MCF 10A (cell line): Measurements from ENCODE around the gene CYP11A1. TPM values are rescaled to one million over a fixed set of nuclear protein-coding genes. Genes with fewer than 3 reads are reported as not detected.

Source experiments
- BruUV-seq: library from RNA; stranded (reverse); fragments of 400-500 nt; replicated peaks from 2 replicates; lab custom pipeline; 2021; lab: Mats Ljungman, UMichigan
- CTCF ChIA-PET: fragments of 300-600 bp; sonication (Branson Sonifier 250); formaldehyde crosslinking; extraction: SDS; loops from one replicate; lab custom pipeline; 2021; ENCODE audit warnings: antibody characterized with exemption, inconsistent platforms; lab: Yijun Ruan, JAX
- POLR2A ChIA-PET: fragments of 300-600, 350-650 bp; sonication (Branson Sonifier 250); formaldehyde crosslinking; extraction: SDS; loops from one replicate; lab custom pipeline; 2020; ENCODE audit warnings: antibody characterized with exemption, inconsistent platforms; lab: Yijun Ruan, JAX
- DNase-seq: peaks from one replicate; pipeline ENCODE4 v3.0.0-alpha.2; 2018; ENCODE audit not compliant: unreplicated experiment
- H3K27ac Mint-ChIP-seq: one replicate; pipeline ENCODE4 v1.8.0; 2022; ENCODE audit warnings: mild to moderate bottlenecking, low read depth, mixed read lengths; ENCODE audit not compliant: unreplicated experiment
- H3K27me3 Mint-ChIP-seq: one replicate; pipeline ENCODE4 v1.8.0; 2022; ENCODE audit warnings: mixed read lengths; ENCODE audit not compliant: insufficient read depth, unreplicated experiment
- H3K36me3 Mint-ChIP-seq: one replicate; pipeline ENCODE4 v1.8.0; 2022; ENCODE audit warnings: mild to moderate bottlenecking, moderate library complexity, mixed read lengths; ENCODE audit not compliant: insufficient read depth, unreplicated experiment
- H3K4me1 Mint-ChIP-seq: one replicate; pipeline ENCODE4 v1.8.0; 2022; ENCODE audit warnings: mixed read lengths; ENCODE audit not compliant: insufficient read depth, unreplicated experiment
- H3K4me3 Mint-ChIP-seq: one replicate; pipeline ENCODE4 v1.8.0; 2022; ENCODE audit warnings: mild to moderate bottlenecking, moderate library complexity, mixed read lengths; ENCODE audit not compliant: unreplicated experiment
- H3K9me3 Mint-ChIP-seq: one replicate; pipeline ENCODE4 v1.8.0; 2022; ENCODE audit warnings: mixed read lengths; ENCODE audit not compliant: unreplicated experiment
- intact Hi-C: fragments of 100-400 bp; cut with micrococcal nuclease; formaldehyde crosslinking; loops from 2 replicates; pipeline ENCODE4 v1.14.1; 2022
- total RNA-seq: library from RNA; stranded (reverse); gene quantifications from 2 replicates; pipeline ENCODE4 v1.2.3, GENCODE V29; 2022
- TF ChIP-seq, protein P1 (sequence below): fragments of 200-600 bp; IDR thresholded peaks from one replicate; pipeline ENCODE4 v1.8.0; 2022; ENCODE audit warnings: antibody characterized with exemption, mild to moderate bottlenecking; ENCODE audit not compliant: unreplicated experiment

Gene CYP11A1
- total RNA-seq, 1 experiment from 2014 or later = not detected

GRCh38 chr15:74307827-74308811 is 59.3 kb downstream of the CYP11A1 start:
- H3K27me3 Mint-ChIP-seq = peaks cover 59% of the 10 kb centered on the region
- ChIA-PET POLR2A (interaction anchor here (1.1 kb wide), 1 partner anchor 340 kb away, joined by 4 read pairs; no protein-coding TSS in a partner anchor), CTCF (interaction anchor here (0.6 to 7.9 kb wide), 38 partner anchors 10 to 967 kb away, joined by 3 to 107 read pairs (median 4); partner anchors contain the start of gene ISLR2)
- H3K4me3 Mint-ChIP-seq = no peak overlapping the region
- no peaks in the 10 kb centered on the region for H3K9me3 Mint-ChIP-seq
- intact Hi-C loops = loop anchor here (1.0 to 2.0 kb wide), 2 partner anchors 181 to 335 kb away; no protein-coding TSS in a partner anchor
- H3K27ac Mint-ChIP-seq = no peak overlapping the region
- peaks cover 5% of the 10 kb centered on the region for H3K4me1 Mint-ChIP-seq
- TF ChIP-seq, protein P1, sequence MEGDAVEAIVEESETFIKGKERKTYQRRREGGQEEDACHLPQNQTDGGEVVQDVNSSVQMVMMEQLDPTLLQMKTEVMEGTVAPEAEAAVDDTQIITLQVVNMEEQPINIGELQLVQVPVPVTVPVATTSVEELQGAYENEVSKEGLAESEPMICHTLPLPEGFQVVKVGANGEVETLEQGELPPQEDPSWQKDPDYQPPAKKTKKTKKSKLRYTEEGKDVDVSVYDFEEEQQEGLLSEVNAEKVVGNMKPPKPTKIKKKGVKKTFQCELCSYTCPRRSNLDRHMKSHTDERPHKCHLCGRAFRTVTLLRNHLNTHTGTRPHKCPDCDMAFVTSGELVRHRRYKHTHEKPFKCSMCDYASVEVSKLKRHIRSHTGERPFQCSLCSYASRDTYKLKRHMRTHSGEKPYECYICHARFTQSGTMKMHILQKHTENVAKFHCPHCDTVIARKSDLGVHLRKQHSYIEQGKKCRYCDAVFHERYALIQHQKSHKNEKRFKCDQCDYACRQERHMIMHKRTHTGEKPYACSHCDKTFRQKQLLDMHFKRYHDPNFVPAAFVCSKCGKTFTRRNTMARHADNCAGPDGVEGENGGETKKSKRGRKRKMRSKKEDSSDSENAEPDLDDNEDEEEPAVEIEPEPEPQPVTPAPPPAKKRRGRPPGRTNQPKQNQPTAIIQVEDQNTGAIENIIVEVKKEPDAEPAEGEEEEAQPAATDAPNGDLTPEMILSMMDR = peak; percentile 73
- peak; percentile 77 for DNase-seq
- BruUV-seq = no TSS peak
- H3K36me3 Mint-ChIP-seq = no peaks in the 10 kb centered on the region

GRCh38 chr15:74306781-74307217 is 60.6 kb downstream of the CYP11A1 start:
- POLR2A ChIA-PET = no interaction called here
- H3K27ac Mint-ChIP-seq = no peak overlapping the region
- H3K27me3 Mint-ChIP-seq = peaks cover 72% of the 10 kb centered on the region
- H3K4me3 Mint-ChIP-seq = no peak overlapping the region
- intact Hi-C loops = loop anchor here (1.0 to 2.0 kb wide), 2 partner anchors 179 to 334 kb away; no protein-coding TSS in a partner anchor
- H3K9me3 Mint-ChIP-seq = no peaks in the 10 kb centered on the region
- peaks cover 5% of the 10 kb centered on the region for H3K4me1 Mint-ChIP-seq
- DNase-seq = no peak
- BruUV-seq = no TSS peak
- H3K36me3 Mint-ChIP-seq = no peaks in the 10 kb centered on the region
- CTCF ChIA-PET = interaction anchor here (0.5 to 7.9 kb wide), 19 partner anchors 8 to 482 kb away, joined by 3 to 107 read pairs (median 5); partner anchors contain the start of gene ISLR2
- TF ChIP-seq, protein P1 = no peak

- DNase-seq = no peak
- CTCF ChIA-PET = interaction anchor here (1.4 to 3.1 kb wide), 4 partner anchors 16 to 332 kb away, joined by 5 to 16 read pairs (median 11); no protein-coding TSS in a partner anchor
- Mint-ChIP-seq H3K36me3 (no peaks in the 10 kb centered on the region), H3K27me3 (peaks cover 83% of the 10 kb centered on the region), H3K27ac (no peak overlapping the region), H3K4me3 (no peak overlapping the region), H3K4me1 (peaks cover 5% of the 10 kb centered on the region), H3K9me3 (no peaks in the 10 kb centered on the region)
- no TSS peak for BruUV-seq
- POLR2A ChIA-PET = no interaction called here
- TF ChIP-seq, protein P1 = no peak
- intact Hi-C loops = loop anchor here (2.0 kb wide), 1 partner anchor 333 kb away; no protein-coding TSS in a partner anchor
These were observed 61.8 kb downstream of the CYP11A1 start for GRCh38 chr15:74305687-74306086.

- H3K9me3 Mint-ChIP-seq = no peaks in the 10 kb centered on the region
- H3K27me3 Mint-ChIP-seq = peaks cover 86% of the 10 kb centered on the region
- DNase-seq = no peak
- H3K27ac Mint-ChIP-seq = no peak overlapping the region
- CTCF ChIA-PET = interaction anchor here (0.7 to 3.1 kb wide), 11 partner anchors 15 to 331 kb away, joined by 3 to 16 read pairs (median 5); no protein-coding TSS in a partner anchor
- TF ChIP-seq, protein P1 = no peak
- H3K36me3 Mint-ChIP-seq = no peaks in the 10 kb centered on the region
- no TSS peak for BruUV-seq
- intact Hi-C loops = no loop called here
- POLR2A ChIA-PET = no interaction called here
- H3K4me3 Mint-ChIP-seq = no peak overlapping the region
- peaks cover 5% of the 10 kb centered on the region for H3K4me1 Mint-ChIP-seq
These were observed 63.0 kb downstream of the CYP11A1 start for GRCh38 chr15:74304431-74304830.
